NOMO-1 treated with dmso at 0.1 percent for 144 hours (cell line): ENCODE results near the gene FPGS.

Experiments used
- DNase-seq: peaks from one replicate; lab custom pipeline; 2025; ENCODE audit not compliant: unreplicated experiment; lab: John Stamatoyannopoulos, UW

FPGS gene

DNA sequence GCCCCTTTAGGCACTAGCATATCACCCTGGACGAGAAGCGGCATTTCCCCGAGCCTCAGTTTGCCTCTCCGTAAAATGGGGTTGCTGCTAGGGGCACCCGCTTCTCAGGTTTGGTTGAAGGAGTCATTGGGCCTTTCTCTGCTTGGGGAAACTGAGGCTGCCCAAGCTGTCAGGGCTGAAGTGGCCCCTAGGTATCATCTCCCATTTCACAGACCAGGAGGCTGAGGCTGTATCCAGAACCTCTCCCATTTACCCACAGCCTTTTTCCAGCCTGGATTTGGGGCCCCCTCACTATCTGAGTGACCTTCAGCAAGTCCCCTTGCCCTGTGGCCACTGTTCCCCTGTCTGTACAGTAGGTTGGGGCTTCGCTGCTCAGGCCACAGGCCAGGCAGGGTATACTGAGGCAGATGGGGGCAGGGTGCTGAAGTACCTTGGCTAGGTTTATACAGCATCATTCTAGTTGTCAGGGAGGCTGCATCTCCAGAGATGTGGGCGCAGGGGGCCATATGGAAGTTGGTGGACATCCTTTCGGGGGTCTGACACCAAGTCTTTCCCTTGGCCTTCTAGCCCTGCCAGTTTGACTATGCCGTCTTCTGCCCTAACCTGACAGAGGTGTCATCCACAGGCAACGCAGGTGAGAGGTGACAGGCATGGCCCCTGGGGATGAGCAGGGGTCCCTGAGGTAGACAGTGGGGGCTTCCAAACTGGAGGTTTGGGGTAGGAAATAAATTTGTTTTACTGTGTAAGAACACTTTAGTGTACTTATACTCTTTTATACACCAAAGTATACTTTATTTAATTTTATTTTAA, 7.9 kb downstream of the FPGS start:
- DNase-seq: no peak

GRCh38 chr9:127812011-127812410, 9.3 kb downstream of the FPGS start:
- no peak for DNase-seq

- no peak for DNase-seq
These were observed 10.4 kb downstream of the FPGS start for GRCh38 chr9:127812936-127813675.

- DNase-seq: no peak
These were observed 11.1 kb downstream of the FPGS start for GRCh38 chr9:127813686-127814226.

GRCh38 chr9:127814619-127815511, 12.2 kb downstream of the FPGS start:
- DNase-seq: no peak

- no peak for DNase-seq
These were observed 13.1 kb downstream of the FPGS start for GRCh38 chr9:127815512-127816361.

GRCh38 chr9:127816362-127816725, 13.7 kb downstream of the FPGS start:
- no peak for DNase-seq

DNA sequence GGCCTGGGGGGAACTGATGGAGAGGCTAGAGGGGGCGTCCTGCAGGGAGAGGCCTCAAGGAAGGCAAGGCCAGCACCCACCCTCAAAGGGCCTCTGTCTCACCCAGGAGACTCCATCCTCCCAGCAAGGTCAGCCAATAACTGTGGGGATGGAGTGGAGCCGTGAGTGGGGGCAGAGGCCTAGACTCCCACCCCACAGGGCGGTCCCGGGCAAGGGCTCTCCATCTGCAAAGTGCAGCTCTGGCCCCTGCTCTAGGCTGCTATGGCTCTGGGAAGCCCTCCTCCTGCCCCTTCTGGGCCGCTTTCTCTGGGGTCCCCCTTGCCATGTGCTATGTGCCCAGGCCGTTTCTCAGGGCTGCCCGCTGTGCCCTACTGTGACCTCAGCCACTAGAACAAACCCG, 14.0 kb downstream of the FPGS start:
- DNase-seq: no peak

- DNase-seq: no peak
These were observed 15.3 kb downstream of the FPGS start for GRCh38 chr9:127817881-127818434.

DNA sequence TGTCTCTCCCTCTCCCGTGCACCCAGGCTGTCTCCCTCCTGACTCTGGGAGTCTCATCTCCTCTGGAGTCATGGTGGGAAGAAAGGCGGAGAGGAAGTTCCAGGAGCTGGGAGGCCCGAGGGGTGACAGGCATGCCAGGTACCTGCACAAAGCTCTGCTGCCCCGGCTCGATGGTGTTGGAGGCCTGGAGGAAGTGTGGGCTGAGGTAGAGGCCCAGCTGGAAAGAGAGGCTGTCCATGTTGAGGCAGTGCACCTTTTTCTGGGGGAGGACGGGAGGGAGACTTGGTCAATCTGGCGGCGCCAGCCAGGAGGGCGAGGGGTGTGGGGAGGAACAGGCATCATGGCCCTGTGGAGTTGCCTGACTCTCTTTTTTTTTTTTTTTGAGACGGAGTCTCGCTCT, 15.9 kb downstream of the FPGS start:
- no peak for DNase-seq

DNA sequence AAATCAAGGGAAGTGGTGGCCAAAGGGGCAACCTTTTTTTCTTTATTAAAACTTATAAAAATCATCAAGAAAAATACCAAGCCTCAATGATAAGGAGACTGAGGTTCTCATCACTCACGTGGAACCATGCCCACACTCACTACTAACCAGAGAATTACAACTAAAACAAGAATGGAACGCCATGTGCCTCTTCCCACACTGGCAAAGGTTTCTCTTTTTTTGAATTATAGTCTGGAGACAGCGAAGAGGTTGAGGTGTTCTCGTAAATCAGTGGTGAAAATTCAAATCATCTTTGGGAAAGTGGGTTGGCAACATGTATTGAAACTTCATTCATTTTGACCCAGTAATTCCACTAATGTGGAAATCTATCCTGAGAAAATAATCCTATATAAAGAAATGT, 19.4 kb downstream of the FPGS start:
- DNase-seq: no peak

DNA sequence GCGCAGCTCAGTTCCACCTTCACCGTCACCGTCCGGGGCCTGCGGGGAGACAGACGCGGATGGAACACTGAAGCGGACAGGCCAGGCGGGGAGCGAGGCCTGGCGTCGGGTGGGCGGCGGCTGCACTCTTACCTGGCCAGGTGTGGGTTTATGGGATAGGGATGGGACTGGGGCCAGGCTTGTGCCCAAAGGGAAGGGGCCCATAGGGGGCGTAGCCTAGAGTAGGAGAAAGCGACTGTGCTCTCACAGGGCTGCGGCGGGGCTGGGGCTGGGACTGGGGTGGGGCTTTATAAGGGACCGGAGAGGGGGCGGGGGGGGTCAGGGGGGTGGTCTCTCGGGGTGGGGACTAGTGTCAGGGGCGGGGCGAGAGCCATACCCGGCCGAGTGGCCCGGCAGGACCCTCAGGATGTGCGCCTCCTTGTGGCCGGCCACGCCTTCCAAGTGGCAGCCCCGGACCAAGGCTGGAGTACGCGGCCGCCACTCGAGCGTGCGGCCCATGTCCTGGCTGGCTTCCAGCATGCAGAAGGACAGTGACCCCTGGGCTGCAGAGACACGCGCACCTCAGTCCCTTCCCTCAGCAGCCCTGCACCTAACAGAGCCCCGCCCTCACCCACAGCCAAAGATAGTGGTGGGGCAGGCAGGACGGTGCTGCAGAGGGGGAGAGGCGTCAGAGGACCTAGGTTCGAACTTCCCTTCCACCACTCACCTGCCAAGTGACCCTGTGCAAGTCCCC, 22.8 kb downstream of the FPGS start:
- no peak for DNase-seq

DNA sequence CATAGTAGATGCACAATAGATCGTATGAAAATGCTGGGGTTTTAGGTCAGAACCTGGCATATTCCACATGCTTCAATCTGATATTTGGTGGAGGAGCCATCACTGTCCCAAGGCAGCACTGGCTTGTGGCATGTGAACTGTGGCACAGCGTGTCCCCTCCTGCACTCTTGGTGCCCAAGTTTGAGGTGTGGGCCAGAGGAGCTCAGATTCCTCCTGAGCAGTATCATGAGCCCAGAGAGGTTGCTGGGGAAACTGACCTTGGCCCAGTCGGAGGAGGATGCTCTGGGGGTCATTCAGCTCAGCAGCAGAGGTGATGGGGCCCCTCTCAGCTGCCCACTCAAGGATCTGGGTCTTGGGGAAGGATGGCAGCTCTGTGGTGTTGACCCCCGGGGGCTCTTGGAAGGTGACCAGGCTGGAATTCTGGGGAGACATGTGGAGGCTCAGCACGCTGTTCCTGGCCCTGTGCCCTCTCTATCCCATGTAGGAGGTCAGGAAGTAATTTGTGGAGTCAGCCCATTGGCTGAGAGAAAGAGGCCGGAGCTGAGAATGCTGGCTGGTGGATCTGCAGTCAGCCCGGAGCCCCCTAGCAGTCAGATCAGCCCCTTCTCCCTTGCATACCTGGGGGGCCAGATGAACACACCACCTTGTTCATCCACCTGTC, 23.7 kb downstream of the FPGS start:
- no peak for DNase-seq

DNA sequence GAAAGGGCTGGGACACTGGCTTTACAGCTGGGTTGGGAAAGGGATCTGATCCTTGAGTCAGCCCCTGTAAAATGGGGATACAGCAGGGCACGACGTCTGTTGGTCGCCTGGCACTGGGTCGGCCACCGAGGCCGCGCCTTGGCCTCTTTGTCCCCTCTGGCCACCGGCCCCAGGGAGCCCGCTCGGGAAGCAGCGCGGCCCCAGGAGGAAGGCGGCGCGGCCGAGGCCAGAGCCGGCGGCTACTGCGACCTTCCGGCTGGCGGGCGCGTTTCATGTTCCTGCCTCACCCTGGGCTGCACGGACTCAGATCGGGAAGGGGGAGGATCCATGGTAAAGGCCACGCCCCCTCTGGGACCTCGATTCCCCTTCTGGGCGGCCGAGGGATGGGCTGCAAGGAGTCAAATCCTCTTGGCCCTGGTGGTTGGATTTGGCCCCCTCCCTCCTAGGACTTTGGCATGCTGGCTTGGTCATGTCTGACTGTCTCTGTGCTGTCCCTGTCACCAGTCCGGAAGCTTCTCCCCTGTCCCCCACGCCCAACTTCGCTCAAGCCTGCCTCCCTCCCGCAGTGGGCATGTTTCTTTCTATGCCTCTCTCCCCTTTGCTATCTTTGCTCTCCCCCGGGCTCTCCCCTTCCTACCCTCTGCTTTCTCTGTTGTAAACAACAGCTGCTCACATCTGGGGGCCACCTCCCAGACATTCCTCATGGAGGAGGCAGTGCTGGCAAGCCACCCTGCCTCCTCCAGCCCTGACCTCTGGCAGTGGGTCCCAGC, 25.8 kb downstream of the FPGS start:
- no peak for DNase-seq

DNA sequence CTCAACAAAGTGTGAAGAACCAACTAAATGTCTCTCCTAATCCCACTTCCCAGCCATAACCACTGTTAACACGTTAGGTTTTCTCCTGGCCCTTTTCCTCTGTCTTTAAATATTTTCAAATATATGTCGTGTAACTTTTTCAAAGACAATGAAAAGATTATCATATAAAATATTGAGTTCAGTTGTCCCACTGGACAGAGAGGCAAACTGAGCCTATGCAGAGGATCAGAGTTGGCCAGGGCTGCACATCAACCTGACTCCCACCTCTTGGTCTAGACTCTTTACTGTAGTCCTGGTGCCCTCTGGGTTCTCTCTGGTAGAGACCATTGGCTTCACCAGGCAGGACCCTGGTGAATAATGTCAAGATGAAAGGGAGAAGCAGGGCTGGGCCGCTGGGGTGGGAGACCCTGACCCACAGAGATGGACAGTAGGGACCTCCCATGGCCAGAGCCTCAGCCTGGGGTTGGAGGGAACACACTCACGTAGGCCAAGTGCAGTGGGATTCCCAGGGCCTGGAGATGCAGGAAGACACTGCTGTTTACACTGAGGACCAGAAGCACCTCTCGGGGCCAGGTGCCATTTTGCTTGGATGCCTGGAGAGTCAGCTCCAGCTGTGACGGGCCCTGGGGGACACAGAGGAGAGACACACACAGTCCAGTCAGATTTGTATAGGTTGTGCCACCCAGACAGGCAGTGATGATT, 26.7 kb downstream of the FPGS start:
- no peak for DNase-seq

GRCh38 chr9:127832248-127832647, 29.6 kb downstream of the FPGS start:
- DNase-seq: no peak

DNA sequence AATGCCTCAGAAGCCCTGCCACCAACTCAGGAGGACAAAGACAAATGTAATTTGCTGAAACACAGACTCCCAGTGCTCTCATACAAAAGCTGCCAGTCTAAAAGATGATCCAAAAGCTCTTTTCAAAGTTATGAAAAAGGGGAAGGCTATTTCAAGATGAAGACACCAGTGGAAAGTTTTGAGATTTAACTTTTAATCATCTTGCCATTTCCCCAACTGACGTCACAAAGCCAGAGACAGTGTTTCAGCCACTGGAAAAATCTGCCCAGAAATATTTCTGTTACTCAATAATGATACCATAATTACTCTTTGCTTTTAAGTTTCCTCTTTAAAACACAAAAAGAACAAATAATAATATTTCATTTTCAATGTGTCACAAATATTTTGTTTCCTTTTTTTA, 30.9 kb downstream of the FPGS start:
- DNase-seq: peak; percentile 47
